Stimulated activated CD8-positive, alpha-beta memory T cell treated with anti-CD3 and anti-CD28 coated beads, Interleukin-15, amount 100 ng/mL, for 24 hours (primary cell): ENCODE results near the gene MYCBPAP.

Experiments used
- DNase-seq: peaks from one replicate; pipeline ENCODE4 v3.0.0-alpha.2; 2020; ENCODE audit warnings: low read depth

MYCBPAP gene

DNA sequence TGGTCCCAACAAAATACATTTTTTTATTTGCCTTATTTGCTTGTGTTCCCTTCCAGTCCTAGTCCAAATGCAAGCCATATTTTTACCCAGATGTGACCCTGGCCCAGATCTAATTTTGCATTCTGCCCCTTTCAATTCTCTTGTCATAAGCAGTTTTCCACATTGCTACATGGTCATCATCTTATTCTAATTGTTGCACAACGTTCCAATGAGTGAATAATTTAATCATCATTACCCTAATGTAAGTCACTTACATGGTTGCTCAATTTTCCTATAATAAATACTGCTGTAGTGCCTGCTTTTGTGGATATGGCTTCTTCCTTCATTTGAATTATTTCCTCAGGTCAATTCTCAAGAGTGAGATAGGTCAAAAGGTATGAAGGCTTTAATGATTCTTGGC lies 16.7 kb upstream of the MYCBPAP start:
- DNase-seq = no peak

- no peak for DNase-seq
Observed at GRCh38 chr17:50492214-50492613, 16.0 kb upstream of the MYCBPAP start.

- no peak for DNase-seq
Observed at GRCh38 chr17:50493744-50494143, 14.5 kb upstream of the MYCBPAP start.

DNA sequence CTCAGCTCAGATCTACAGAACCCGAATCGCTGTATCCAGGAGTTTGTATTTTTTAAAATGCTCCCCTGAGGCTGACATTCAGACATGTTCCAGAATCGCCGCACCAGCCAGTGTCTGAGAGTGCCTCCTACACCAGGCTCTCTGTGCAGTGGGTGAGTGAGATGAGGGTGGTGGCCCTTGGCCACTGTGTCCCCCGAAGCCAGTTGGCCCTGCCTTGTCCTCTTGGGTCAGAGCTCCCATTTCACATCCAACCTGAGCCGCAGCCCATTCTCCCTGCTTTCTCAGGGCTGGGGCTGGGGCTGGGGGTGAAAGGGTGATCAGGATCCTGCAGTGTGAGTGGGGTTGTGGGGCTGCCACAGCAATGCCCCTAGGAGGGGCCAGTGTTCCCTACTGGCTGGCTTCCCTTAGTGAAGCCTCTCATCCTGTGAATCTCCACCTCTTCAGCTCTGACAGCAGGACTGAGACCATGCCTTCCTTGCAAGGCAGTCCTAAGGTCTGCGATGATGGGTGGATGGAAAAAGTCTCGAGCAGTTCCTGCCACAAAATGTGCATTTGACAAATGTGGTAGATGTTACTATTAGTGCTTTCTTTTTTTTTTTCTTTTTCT lies 12.9 kb upstream of the MYCBPAP start:
- no peak for DNase-seq

GRCh38 chr17:50495918-50496317 lies 12.3 kb upstream of the MYCBPAP start:
- DNase-seq = no peak

DNA sequence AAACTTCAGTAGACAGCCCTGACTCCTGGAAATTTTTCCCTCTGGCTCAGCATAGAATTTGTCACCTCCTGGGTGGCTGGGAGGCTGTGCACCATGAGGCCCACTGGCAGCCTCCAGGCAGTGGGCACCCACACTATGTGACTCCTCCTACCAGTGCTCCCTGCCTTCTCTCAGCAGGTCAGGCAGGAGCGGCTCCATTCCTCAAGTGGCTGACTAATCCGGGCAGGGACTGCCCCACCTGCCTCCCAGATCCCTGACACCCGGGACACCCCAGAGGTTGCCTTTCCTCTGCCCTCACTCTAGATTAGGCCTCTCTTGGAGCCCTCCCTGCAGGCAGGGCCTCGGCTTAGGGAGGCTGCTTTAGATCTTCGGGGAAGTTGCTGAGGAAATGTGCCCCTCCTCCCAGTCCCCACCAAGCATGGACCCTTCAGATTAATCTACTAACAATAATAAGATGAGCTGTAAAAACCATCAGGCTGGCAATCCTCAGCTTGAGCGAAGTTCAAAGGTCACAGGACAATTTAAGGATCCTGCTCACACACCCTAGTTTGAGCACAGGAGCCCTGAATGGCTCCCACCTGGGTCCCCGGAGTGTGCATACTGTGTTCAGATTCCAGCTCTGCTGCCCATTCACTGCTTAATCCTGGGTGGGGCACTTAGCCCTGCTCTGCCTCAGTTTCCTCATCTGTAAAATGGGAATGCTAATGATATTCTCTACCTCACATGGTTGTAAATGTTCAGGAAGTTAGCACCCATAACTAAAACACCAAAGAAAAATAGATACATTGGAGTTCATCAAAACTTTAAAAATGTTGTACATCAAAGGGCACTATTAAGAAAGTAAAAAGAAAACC lies 10.0 kb upstream of the MYCBPAP start:
- no peak for DNase-seq

DNA sequence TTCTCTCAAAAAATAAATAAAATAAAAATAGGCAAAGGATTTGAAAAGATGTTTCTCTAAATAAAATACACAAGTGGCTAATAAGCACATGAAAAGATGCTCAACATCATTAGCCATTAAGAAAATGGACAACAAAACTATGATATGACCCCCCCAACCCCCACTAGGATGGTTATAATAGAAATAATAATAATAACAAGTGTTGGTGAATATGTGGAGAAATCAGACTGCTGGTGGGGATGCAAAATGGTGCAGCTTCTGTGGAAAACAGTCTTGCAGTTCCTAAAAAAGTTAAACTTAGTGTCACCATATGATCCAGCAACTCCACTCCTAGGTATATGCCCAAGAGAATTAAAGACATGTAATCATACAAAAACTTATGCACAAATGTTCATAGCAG lies 9.0 kb upstream of the MYCBPAP start:
- no peak for DNase-seq

- DNase-seq = no peak
Observed at GRCh38 chr17:50499721-50500120, 8.5 kb upstream of the MYCBPAP start.

DNA sequence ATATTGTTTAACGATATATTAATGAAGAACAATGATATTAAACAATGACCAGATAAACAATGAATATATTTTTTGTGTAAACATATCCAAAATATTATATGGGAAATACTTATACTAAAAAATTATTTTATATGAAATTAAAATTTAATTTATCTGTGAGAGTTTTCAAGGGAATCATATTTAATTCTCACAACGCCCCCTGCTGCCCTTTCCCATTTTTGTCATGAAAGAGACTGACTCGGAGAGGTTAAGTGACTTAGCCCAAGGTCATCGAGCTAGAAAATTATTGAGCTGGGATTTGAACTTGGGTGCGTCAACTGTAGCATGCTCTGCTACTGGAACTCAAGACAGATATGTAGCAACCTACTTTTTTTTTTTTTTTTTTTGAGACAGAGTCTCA lies 7.2 kb upstream of the MYCBPAP start:
- no peak for DNase-seq

GRCh38 chr17:50502301-50502990 lies 5.8 kb upstream of the MYCBPAP start:
- no peak for DNase-seq

DNA sequence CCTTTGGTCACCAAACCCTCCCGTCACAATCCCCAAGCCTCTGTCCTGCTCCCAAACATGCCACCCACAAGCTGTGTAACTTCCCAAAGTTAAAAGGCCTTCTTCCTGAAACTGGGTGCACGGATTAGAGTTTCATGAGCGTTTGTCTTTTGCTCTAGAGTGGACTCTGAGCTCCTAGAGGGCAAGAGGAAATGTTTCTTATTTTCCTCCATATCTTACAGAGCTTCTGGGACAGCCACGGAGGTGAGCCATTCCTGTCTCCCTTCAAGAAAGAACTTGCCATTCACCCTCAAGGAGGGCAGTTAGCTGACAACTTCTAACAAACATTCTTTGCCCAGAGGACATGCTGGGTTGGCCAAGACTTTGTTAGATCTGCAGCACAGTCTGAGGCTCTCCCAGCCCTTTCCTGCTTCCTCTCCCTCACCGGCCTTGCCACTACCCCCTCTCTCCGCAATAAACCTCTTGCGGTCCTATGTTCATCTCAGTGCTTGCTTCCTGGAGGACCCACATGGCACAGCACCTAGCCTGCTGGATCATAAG lies 2.6 kb upstream of the MYCBPAP start:
- DNase-seq = no peak

GRCh38 chr17:50506298-50506697 lies 1.9 kb upstream of the MYCBPAP start:
- DNase-seq = no peak

DNA sequence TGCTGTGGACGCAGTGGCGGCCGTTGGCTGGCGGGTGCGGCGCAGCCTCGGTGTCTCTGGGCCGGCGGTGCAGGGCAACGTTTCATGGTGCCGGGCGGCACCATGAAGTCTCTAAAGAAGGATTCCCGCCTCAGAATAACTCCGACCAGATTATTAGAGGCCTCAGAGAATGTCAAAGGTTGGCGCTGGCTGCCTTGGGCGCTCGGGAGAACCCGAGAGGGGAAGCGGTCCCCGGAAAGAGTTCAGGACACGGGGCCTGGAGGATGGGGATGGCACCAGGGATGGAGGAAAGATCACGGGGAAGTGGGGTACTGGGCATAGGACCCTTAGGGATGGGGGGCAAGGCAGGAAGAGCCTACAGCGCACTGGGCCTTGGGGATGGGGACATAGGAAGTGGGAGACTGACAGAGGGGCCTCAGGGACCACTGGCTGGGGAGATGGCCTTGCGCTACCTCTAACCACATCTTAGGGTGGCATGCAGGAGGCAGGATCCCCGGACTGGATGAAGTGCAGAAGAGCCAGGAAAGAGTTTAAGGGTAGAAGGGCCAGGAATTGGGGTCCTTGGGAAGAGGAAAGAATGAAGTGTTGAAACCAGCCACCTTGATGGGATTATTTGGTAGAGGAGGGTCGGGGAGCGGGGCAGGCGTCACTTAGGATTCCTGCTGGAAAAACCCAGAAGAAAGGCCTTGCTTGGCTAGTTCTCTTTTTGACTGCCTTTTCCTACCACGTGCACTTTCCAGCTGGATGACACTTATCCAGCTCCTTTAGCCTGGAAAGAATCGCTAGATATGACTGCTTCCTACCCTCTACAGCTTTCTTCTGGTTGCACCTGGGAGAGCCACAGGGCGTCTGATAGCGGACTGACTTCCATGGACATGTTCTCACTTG lies 578 bp downstream of the MYCBPAP start:
- DNase-seq = no peak

DNA sequence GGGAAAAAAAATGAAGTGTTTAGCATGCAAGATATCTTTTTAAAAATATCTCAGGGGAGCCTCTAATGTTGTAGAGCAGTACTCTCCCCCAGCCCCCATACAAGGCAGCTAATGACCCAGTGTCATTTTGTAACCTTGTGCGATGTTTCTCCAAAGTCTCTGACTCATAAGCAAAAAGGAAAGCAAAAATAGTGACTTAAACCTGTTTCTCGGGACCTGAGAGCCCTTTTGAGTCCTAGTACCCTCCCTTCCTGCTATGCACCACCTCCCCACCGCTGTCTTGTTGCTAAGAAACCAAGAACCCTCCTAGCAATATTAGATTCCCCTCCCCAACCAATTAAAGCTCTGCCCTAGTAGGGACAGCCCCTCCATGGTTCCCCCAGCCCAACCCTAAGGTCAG lies 2.8 kb downstream of the MYCBPAP start:
- no peak for DNase-seq

DNA sequence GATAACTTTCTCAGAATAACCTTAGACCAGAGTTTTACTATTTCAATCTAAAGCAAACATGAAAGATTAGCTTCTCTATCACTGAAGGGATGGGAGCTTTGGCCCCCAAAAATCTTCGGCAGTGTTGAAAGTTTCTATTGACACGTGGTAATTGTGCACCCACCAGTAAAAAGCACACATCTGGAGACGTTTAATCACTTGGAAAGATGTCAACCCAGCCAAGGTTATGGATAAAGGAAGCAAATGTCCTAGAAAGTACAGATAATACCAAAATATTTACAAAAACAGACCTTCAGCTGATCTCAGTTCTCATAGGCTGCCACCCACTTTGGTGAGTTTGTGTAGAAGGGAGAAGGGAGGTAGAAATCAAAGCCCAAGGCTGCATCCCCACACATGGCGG lies 5.3 kb downstream of the MYCBPAP start:
- DNase-seq = no peak

DNA sequence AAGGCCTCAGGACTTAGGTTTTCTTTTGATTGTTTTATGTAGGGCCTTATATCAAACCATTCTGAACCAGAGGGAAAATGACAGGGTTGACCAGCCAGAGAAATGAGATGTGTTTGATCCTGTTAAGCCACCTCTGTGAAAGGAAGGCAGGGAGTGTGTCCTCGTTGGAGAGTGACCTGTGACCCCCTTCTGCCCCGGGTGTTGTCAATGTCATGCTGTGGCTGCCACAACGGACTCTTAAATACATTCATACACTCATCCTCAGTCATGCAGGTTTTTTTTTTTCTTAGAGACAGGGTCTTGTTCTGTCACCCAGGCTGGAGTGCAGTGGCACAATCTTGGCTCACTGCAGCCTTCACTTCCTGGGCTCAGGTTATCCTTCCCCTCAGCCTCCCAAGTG lies 6.1 kb downstream of the MYCBPAP start:
- DNase-seq = no peak

GRCh38 chr17:50514936-50515702 lies 6.9 kb downstream of the MYCBPAP start:
- no peak for DNase-seq

DNA sequence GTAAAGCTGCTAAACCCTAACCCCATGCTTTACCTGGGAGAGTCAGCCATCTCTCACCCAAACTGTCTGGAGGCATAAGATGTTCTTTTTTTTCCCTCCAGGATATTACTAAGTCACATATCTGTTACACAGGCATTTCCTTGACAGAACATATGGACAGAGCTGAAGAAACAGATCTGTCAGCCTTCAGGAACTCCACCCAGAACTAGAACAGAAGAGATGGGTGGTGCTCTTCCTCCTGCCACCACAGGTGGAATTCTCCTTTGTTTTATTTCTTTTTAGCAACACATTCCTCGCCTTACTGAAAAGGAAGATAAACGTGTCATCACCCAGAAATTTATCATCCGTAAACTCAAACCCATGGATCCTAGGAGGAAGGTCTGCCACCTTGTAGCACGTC lies 8.8 kb downstream of the MYCBPAP start:
- no peak for DNase-seq

GRCh38 chr17:50517504-50518383 lies 9.5 kb downstream of the MYCBPAP start:
- DNase-seq = no peak

DNA sequence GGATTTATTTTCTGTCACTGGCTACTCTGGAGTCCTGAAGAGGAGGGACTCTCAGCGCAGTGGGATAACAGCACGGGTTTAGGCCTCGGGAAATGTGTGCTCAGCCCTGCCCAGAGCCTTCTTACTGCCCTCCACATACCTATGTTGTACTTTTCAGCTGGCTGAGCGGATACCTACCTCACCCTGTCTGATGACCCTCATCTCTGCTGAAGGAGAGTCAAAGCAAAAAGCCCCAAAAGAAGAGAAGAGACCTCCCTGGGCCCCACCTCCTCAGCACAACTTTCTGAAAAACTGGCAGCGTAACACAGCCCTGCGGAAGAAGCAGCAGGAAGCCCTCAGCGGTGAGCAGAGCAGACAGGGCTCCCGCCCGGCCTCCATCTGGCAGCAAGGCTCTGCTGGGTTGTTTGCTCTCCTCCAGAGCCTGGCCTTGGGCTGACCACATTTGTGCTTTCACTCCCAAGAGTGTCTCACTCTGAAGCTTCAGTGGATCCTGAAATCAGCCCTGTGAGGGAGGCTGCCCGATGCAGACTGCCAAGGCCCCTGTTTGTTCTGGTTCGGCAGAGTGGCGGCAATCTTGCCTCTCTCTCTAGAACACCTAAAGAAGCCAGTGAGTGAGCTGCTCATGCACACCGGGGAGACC lies 10.3 kb downstream of the MYCBPAP start:
- no peak for DNase-seq
